MM.1S (cell line): ENCODE measurements around the gene MFGE8.

Experiments used
- CTCF ChIP-seq: fragments of 300-600 bp; sonication (generic); IDR thresholded peaks from 2 replicates; pipeline ENCODE4 v1.5.1; 2016; ENCODE audit warnings: antibody characterized with exemption, low read length, mixed read lengths
- EZH2 ChIP-seq: fragments of 300-600 bp; sonication (generic); optimal IDR thresholded peaks from 2 replicates; pipeline ENCODE3; 2017; ENCODE audit warnings: low read depth, mild to moderate bottlenecking, antibody characterized with exemption, low read length, mixed read lengths
- EZH2phosphoT487 ChIP-seq: fragments of 300-600 bp; sonication (generic); IDR thresholded peaks from 2 replicates; pipeline ENCODE4 v1.6.1; 2018; ENCODE audit warnings: antibody characterized with exemption, low read length

- no peak for TF ChIP-seq CTCF
- no peak for TF ChIP-seq EZH2
- TF ChIP-seq EZH2phosphoT487: no peak
These were observed 7.0 kb downstream of the MFGE8 start for GRCh38 chr15:88906130-88906529.
